ENCODE results near the gene PCA3. TPM values are rescaled to one million over a fixed set of nuclear protein-coding genes. Genes with fewer than 3 reads are reported as not detected.

Gene PCA3
- polyA plus RNA-seq, 1 of the 3 experiments (the other 2 are of a cell fraction) = 0.21 TPM

DNA sequence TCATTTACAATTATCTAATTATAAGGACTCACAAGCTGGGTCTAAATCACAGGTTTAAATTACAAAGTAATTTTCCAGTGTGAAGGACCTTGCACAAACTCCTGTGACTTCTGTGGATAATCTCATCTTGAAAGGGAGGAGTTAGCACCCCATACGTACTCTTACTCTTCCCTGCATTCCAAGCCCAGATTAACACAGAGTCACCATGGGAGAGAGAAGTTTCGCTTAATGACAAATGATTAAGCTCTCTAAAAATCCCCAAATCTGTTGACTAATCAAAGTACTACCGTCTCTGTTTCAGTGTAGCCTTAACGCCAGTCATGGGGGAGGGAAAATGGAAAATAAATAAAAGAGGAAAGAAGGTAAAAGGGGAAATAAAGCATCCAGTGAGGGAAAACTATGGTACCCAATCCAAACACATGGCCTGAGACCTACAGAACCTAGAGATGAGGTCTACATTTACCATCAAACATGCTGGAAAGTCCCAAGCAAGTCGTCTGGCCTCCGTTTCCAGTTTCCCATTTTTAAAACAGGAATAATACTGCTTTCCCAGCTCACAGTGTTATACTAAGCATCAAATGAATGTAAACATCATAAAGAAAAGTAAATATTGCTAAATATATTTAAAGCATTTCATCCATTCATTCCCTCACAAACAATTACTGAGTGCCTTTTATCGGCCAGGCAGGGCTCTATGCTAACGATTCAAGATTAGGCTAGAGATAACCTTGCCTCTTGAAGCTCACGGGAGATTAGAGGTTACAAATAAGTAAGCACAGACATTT lies 63.2 kb downstream of the PCA3 start:
- Histone ChIP-seq H3K4me3 (ENCODE audit: low read depth in 2 of 2, low read length in 1 of 2) (no peak overlapping the region), H3K9ac (no peak overlapping the region), H3K36me3 (replicated peaks in 1 of 2; ENCODE audit: control insufficient read depth in 1 of 2, insufficient read depth in 2 of 2, low read length in 1 of 2) (no peaks in the 10 kb centered on the region), H3K79me2 (ENCODE audit: insufficient read depth) (no peaks in the 10 kb centered on the region), H3K4me2 (no peak overlapping the region), H3K27me3 (ENCODE audit: insufficient read depth) (no peaks in the 10 kb centered on the region; the same call in 1 of the 2 replicates), H4K20me1 (ENCODE audit: insufficient read depth) (no peaks in the 10 kb centered on the region), H3F3A (replicated peaks; ENCODE audit: insufficient read depth) (no peaks in the 10 kb centered on the region), H3K27ac (ENCODE audit: low read depth in 2 of 2, low read length in 1 of 2) (no peak overlapping the region), H3K4me1 (ENCODE audit: control insufficient read depth in 1 of 2, insufficient read depth in 2 of 2, low read depth in 1 of 2, low read length in 1 of 2) (no peaks in the 10 kb centered on the region), H2AFZ (ENCODE audit: low read depth) (no peak overlapping the region), H3K9me2 (no peaks in the 10 kb centered on the region), H3K9me3 (no peaks in the 10 kb centered on the region)
- POLR2A ChIA-PET = no interaction called here
- TF ChIP-seq REST (IDR thresholded peaks at IDR 0.05; ENCODE audit: low read depth, low read length) = no peak
- DNase-seq = no peak
- CTCF ChIA-PET = interaction anchor here (0.6 kb wide), 1 partner anchor 20 kb away, joined by 3 read pairs; no protein-coding TSS in a partner anchor
- 22% methylated on average over 9 of the region's 9 CpGs for WGBS (ENCODE audit: low lambda C conversion rate)

DNA sequence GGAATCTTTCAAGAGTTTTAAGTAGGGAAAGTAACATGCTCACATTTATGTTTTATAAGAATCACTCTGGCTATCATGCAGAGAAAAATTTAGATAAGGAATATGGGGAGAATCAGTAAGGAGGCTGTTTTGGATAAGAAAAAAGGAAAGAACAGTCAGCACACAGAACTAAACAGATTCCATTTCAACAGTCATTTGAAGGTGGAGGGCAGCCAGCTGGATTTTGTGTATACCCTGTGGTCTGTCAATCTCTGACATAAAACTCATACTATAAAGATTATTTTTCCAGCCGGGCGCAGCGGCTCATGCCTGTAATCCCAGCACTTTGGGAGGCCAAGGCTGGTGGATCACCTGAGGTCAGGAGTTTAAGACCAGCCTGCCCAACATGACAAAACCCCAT lies 64.2 kb downstream of the PCA3 start:
- Histone ChIP-seq H3K36me3 (replicated peaks in 1 of 2; ENCODE audit: control insufficient read depth in 1 of 2, insufficient read depth in 2 of 2, low read length in 1 of 2) (no peaks in the 10 kb centered on the region), H3K79me2 (ENCODE audit: insufficient read depth) (no peaks in the 10 kb centered on the region), H3K4me2 (no peak overlapping the region), H3F3A (replicated peaks; ENCODE audit: insufficient read depth) (no peaks in the 10 kb centered on the region), H3K9ac (no peak overlapping the region), H4K20me1 (ENCODE audit: insufficient read depth) (no peaks in the 10 kb centered on the region), H3K9me2 (no peaks in the 10 kb centered on the region), H2AFZ (ENCODE audit: low read depth) (no peak overlapping the region), H3K27ac (ENCODE audit: low read depth in 2 of 2, low read length in 1 of 2) (no peak overlapping the region), H3K27me3 (ENCODE audit: insufficient read depth) (no peaks in the 10 kb centered on the region; the same call in 1 of the 2 replicates), H3K4me3 (ENCODE audit: low read depth in 2 of 2, low read length in 1 of 2) (no peak overlapping the region), H3K4me1 (ENCODE audit: control insufficient read depth in 1 of 2, insufficient read depth in 2 of 2, low read depth in 1 of 2, low read length in 1 of 2) (no peaks in the 10 kb centered on the region), H3K9me3 (no peaks in the 10 kb centered on the region)
- TF ChIP-seq SIN3A (IDR thresholded peaks at IDR 0.05; ENCODE audit: borderline replicate concordance, low read depth, low read length) (no peak), GATA2 (CRISPR knock-in tag; IDR thresholded peaks at IDR 0.05) (no peak), GABPA (IDR thresholded peaks at IDR 0.05; ENCODE audit: low read depth) (no peak), TEAD4 (IDR thresholded peaks at IDR 0.05; ENCODE audit: borderline replicate concordance, insufficient read depth) (no peak), REST (IDR thresholded peaks at IDR 0.05; ENCODE audit: low read depth, low read length) (no peak), YY1 (IDR thresholded peaks at IDR 0.05; ENCODE audit: low read depth) (no peak), POLR2AphosphoS5 (IDR thresholded peaks at IDR 0.05; ENCODE audit: low read depth, low read length) (no peak), EZH2phosphoT487 (IDR thresholded peaks at IDR 0.05; ENCODE audit: borderline replicate concordance, low read depth) (no peak), RCOR1 (IDR thresholded peaks at IDR 0.05; ENCODE audit: low read length) (no peak), USF2 (IDR thresholded peaks at IDR 0.05; ENCODE audit: borderline replicate concordance, low read depth, low read length) (no peak), RFX5 (IDR thresholded peaks at IDR 0.05; ENCODE audit: low read length) (no peak), TAF1 (IDR thresholded peaks at IDR 0.05; ENCODE audit: borderline replicate concordance, low read depth, low read length) (no peak)
- TF ChIP-seq, protein P1, sequence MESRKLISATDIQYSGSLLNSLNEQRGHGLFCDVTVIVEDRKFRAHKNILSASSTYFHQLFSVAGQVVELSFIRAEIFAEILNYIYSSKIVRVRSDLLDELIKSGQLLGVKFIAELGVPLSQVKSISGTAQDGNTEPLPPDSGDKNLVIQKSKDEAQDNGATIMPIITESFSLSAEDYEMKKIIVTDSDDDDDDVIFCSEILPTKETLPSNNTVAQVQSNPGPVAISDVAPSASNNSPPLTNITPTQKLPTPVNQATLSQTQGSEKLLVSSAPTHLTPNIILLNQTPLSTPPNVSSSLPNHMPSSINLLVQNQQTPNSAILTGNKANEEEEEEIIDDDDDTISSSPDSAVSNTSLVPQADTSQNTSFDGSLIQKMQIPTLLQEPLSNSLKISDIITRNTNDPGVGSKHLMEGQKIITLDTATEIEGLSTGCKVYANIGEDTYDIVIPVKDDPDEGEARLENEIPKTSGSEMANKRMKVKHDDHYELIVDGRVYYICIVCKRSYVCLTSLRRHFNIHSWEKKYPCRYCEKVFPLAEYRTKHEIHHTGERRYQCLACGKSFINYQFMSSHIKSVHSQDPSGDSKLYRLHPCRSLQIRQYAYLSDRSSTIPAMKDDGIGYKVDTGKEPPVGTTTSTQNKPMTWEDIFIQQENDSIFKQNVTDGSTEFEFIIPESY (IDR thresholded peaks at IDR 0.05; ENCODE audit: borderline replicate concordance, low read depth) = no peak
- POLR2A ChIA-PET = no interaction called here
- CTCF ChIA-PET = no interaction called here
- DNase-seq = no peak
- 61% methylated on average over 3 of the region's 3 CpGs for WGBS (ENCODE audit: low lambda C conversion rate)

Data from SK-N-SH (cell line).